ENCODE measurements around the gene ST3GAL3. TPM values are rescaled to one million over a fixed set of nuclear protein-coding genes. Genes with fewer than 3 reads are reported as not detected.

Gene ST3GAL3
- total and polyA plus RNA-seq, 2 donors (not counting 3 experiments of a cell fraction or from before 2014, with no cell fraction given) = 14.3 to 35.8 TPM

DNA sequence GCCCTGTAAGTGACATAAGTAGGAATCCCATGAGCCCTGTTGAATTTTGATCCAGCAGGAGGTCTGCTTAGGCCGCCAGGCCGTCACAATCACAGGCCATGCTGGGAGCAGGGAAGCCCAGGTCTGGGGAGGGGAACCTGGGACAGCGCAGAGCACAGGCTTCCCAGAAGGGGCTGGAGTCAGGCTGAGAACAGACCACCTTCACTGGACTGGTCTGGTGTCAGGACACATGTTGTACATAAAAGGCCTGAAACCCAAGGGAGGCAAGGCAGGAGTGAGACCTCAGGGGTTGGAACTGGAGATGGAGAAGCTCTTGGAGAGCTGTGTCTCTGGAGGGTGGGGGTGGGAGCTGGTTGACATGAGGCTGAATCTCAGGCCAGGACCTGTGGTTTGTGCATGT lies 163.0 kb downstream of the ST3GAL3 start:
- POLR2A ChIA-PET = no interaction called here
- intact Hi-C loops (cut with micrococcal nuclease) = no loop called here
- no TSS peak for BruUV-seq (replicated peaks)
- dilution Hi-C loops (cut with MboI; ENCODE audit: extremely low pct_ligation_motif_present, low sequenced_read_pairs) = no loop called here
- Histone ChIP-seq H3K27ac (ENCODE audit: insufficient read depth, low read depth, low read length) (no peak overlapping the region), H4K20me1 (replicated peaks; ENCODE audit: control insufficient read depth, extremely low read depth, insufficient read depth, low read length) (no peaks in the 10 kb centered on the region), H3K9ac (replicated peaks; ENCODE audit: extremely low read depth, insufficient read depth, low read length) (no peak overlapping the region), H3K27me3 (ENCODE audit: control insufficient read depth in 2 of 2, insufficient read depth in 2 of 2, low read length in 2 of 2) (no peaks in the 10 kb centered on the region), H3K36me3 (ENCODE audit: control insufficient read depth in 2 of 2, extremely low read depth in 1 of 2, insufficient read depth in 2 of 2, low read length in 2 of 2) (no peaks in the 10 kb centered on the region), H3K4me1 (ENCODE audit: control insufficient read depth, extremely low read depth, insufficient read depth, low read length) (no peaks in the 10 kb centered on the region), H3K4me2 (ENCODE audit: insufficient read depth, low read length) (no peak overlapping the region), H2AFZ (ENCODE audit: low read depth, low read length) (no peak overlapping the region), H3K4me3 (replicated peaks in 1 of 3; ENCODE audit: insufficient read depth in 1 of 3, low read depth in 1 of 3, low read length in 3 of 3) (no peak overlapping the region), H3K79me2 (ENCODE audit: control insufficient read depth, insufficient read depth, low read length) (no peaks in the 10 kb centered on the region), H3K9me3 (replicated peaks; ENCODE audit: control insufficient read depth, insufficient read depth, low read length) (no peaks in the 10 kb centered on the region), H3K9me1 (replicated peaks; ENCODE audit: control insufficient read depth, extremely low read depth, insufficient read depth, low read length) (no peaks in the 10 kb centered on the region)
- TF ChIP-seq MYC (IDR thresholded peaks at IDR 0.05; ENCODE audit: low read depth, low read length) = no peak
- no peak for TF ChIP-seq JUN (IDR thresholded peaks at IDR 0.05; ENCODE audit: borderline replicate concordance, insufficient read depth, insufficient read length, low read depth)
- TF ChIP-seq, protein P1, sequence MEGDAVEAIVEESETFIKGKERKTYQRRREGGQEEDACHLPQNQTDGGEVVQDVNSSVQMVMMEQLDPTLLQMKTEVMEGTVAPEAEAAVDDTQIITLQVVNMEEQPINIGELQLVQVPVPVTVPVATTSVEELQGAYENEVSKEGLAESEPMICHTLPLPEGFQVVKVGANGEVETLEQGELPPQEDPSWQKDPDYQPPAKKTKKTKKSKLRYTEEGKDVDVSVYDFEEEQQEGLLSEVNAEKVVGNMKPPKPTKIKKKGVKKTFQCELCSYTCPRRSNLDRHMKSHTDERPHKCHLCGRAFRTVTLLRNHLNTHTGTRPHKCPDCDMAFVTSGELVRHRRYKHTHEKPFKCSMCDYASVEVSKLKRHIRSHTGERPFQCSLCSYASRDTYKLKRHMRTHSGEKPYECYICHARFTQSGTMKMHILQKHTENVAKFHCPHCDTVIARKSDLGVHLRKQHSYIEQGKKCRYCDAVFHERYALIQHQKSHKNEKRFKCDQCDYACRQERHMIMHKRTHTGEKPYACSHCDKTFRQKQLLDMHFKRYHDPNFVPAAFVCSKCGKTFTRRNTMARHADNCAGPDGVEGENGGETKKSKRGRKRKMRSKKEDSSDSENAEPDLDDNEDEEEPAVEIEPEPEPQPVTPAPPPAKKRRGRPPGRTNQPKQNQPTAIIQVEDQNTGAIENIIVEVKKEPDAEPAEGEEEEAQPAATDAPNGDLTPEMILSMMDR (IDR thresholded peaks at IDR 0.05; ENCODE audit: extremely low read depth in 1 of 2, insufficient read depth in 1 of 2, low read depth in 1 of 2, low read length in 2 of 2) = no peak
- no peak for TF ChIP-seq POLR2A (IDR thresholded peaks at IDR 0.05; ENCODE audit: low read depth, low read length)
- TF ChIP-seq EZH2 (IDR thresholded peaks at IDR 0.05; ENCODE audit: borderline replicate concordance, low read depth, low read length, severe bottlenecking) = no peak
- no peak for TF ChIP-seq GATA2 (IDR thresholded peaks at IDR 0.05; ENCODE audit: insufficient read depth, insufficient read length, low read depth, low read length)
- TF ChIP-seq FOS (IDR thresholded peaks at IDR 0.05; ENCODE audit: borderline replicate concordance, insufficient read depth, low read length) = no peak
- TF ChIP-seq POLR2AphosphoS5 (IDR thresholded peaks at IDR 0.05; ENCODE audit: insufficient read depth, low read depth, low read length) = no peak
- TF ChIP-seq, protein P2, sequence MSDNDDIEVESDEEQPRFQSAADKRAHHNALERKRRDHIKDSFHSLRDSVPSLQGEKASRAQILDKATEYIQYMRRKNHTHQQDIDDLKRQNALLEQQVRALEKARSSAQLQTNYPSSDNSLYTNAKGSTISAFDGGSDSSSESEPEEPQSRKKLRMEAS (IDR thresholded peaks at IDR 0.05; ENCODE audit: insufficient read depth, insufficient read length) = no peak
- CTCF ChIA-PET = no interaction called here
- DNase-seq (ENCODE audit: low read depth, low spot score) (no peak), FAIRE-seq (no peak)
